HEK293T (cell line): Measurements from ENCODE around the gene FAM50A.
A peak's percentile ranks its signal among the peaks of the same experiment; 100 is the strongest.

ENCODE experiments used
- CTCF ChIA-PET: fragments of 350-600 bp; formaldehyde crosslinking; extraction: SDS; loops from one replicate; lab custom pipeline; 2021; ENCODE audit warnings: antibody characterized with exemption, inconsistent platforms; lab: Yijun Ruan, JAX
- POLR2A ChIA-PET: fragments of 350-600 bp; formaldehyde crosslinking; extraction: SDS; loops from one replicate; lab custom pipeline; 2020; ENCODE audit warnings: antibody characterized with exemption, inconsistent platforms; lab: Yijun Ruan, JAX
- DNase-seq: peaks from one replicate; pipeline ENCODE4 v3.0.0; 2012; ENCODE audit warnings: mixed read lengths; ENCODE audit errors: extremely low spot score
- ARNT ChIP-seq: fragments of 450-650 bp; IDR thresholded peaks from 2 replicates; pipeline ENCODE4 v1.6.1; 2017; ENCODE audit warnings: mild to moderate bottlenecking
- BHLHE40 ChIP-seq: fragments of 450-650 bp; IDR thresholded peaks from 2 replicates; pipeline ENCODE4 v1.6.1; 2016; ENCODE audit warnings: mild to moderate bottlenecking, moderate library complexity, borderline replicate concordance
- CTBP1 ChIP-seq: fragments of 450-650 bp; IDR thresholded peaks from 2 replicates; pipeline ENCODE4 v1.6.1; 2016; ENCODE audit warnings: borderline replicate concordance
- ELF4 ChIP-seq: fragments of 450-650 bp; IDR thresholded peaks from 2 replicates; pipeline ENCODE4 v1.6.1; 2017; ENCODE audit warnings: antibody characterized with exemption
- FOXA1 ChIP-seq: fragments of 450-650 bp; IDR thresholded peaks from 2 replicates; pipeline ENCODE4 v1.6.1; 2016; ENCODE audit warnings: mild to moderate bottlenecking
- FOXK2 ChIP-seq: fragments of 450-650 bp; IDR thresholded peaks from 2 replicates; pipeline ENCODE4 v1.6.1; 2016; ENCODE audit warnings: mild to moderate bottlenecking
- FOXM1 ChIP-seq: fragments of 450-650 bp; IDR thresholded peaks from 2 replicates; pipeline ENCODE4 v1.6.1; 2017; ENCODE audit warnings: mild to moderate bottlenecking, borderline replicate concordance
- HDGF ChIP-seq: fragments of 450-650 bp; IDR thresholded peaks from 2 replicates; pipeline ENCODE4 v1.6.1; 2017; ENCODE audit warnings: antibody characterized with exemption, borderline replicate concordance
- L3MBTL2 ChIP-seq: fragments of 450-650 bp; conservative IDR thresholded peaks from 2 replicates; pipeline ENCODE4 v1.6.1; 2016; ENCODE audit warnings: mild to moderate bottlenecking
- LEF1 ChIP-seq: fragments of 450-650 bp; IDR thresholded peaks from 2 replicates; pipeline ENCODE4 v1.6.1; 2017; ENCODE audit warnings: mild to moderate bottlenecking, borderline replicate concordance
- NFRKB ChIP-seq: fragments of 450-650 bp; IDR thresholded peaks from 2 replicates; pipeline ENCODE4 v1.6.1; 2016; ENCODE audit warnings: mild to moderate bottlenecking, moderate library complexity
- PKNOX1 ChIP-seq: fragments of 450-650 bp; IDR thresholded peaks from 2 replicates; pipeline ENCODE4 v1.6.1; 2016
- SP1 ChIP-seq: fragments of 450-650 bp; IDR thresholded peaks from 2 replicates; pipeline ENCODE4 v1.6.1; 2017
- SUZ12 ChIP-seq: fragments of 450-650 bp; IDR thresholded peaks from 2 replicates; pipeline ENCODE4 v1.6.1; 2016; ENCODE audit warnings: mild to moderate bottlenecking
- TARDBP ChIP-seq: fragments of 450-650 bp; IDR thresholded peaks from 2 replicates; pipeline ENCODE4 v1.6.1; 2016
- ZNF384 ChIP-seq: fragments of 450-650 bp; IDR thresholded peaks from 2 replicates; pipeline ENCODE4 v1.6.1; 2016

Gene FAM50A

GRCh38 chrX:154478728-154479622, 35.0 kb downstream of the FAM50A start, which contains the start of gene LAGE3:
TSS of gene LAGE3 (minus strand) at chrX:154479281. CDS start at chrX:154478915, 366 bp downstream.
- DNase-seq: peak; percentile 95
- ChIA-PET POLR2A (interaction anchor here (0.7 to 2.5 kb wide), 9 partner anchors 9 to 81 kb away, joined by 3 to 15 read pairs (median 4); partner anchors contain the start of genes FAM3A, RPL10, SLC10A3 and UBL4A), CTCF (no interaction called here)
- TF ChIP-seq L3MBTL2 (peak; percentile 100), CTBP1 (no peak), PKNOX1 (no peak), FOXK2 (no peak), ZNF384 (no peak), HDGF (no peak; the same call in 1 of the 2 replicates), TARDBP (no peak), SP1 (peak; percentile 96), ARNT (no peak), BHLHE40 (no peak), NFRKB (no peak)

- TF ChIP-seq NFRKB: no peak
- TF ChIP-seq ELF4: no peak
- TF ChIP-seq SP1: no peak
- no peak for DNase-seq
- ChIA-PET CTCF (no interaction called here), POLR2A (interaction anchor here (2.4 kb wide), 1 partner anchor 8 kb away, joined by 15 read pairs; the partner anchor contains the start of gene SLC10A3)
Measured at GRCh38 chrX:154481195-154481594, 37.3 kb downstream of the FAM50A start.

GRCh38 chrX:154481911-154482601, 38.1 kb downstream of the FAM50A start:
- DNase-seq: no peak
- ChIA-PET POLR2A (interaction anchor here (0.7 to 1.4 kb wide), 2 partner anchors 8 to 85 kb away, joined by 3 read pairs; partner anchors contain the start of gene SLC10A3), CTCF (interaction anchor here (0.6 kb wide), 1 partner anchor 50 kb away, joined by 3 read pairs; no protein-coding TSS in a partner anchor)
- TF ChIP-seq HDGF (no peak), FOXM1 (no peak), TARDBP (no peak), SP1 (no peak), NFRKB (no peak), FOXK2 (no peak)

GRCh38 chrX:154482786-154483185, 38.8 kb downstream of the FAM50A start:
- no peak for DNase-seq
- POLR2A ChIA-PET: interaction anchor here (1.4 kb wide), 1 partner anchor 85 kb away, joined by 3 read pairs; no protein-coding TSS in a partner anchor
- TF ChIP-seq BHLHE40 (no peak), ARNT (no peak), FOXM1 (no peak), LEF1 (no peak), CTBP1 (no peak), PKNOX1 (no peak), SP1 (no peak), FOXK2 (no peak), ZNF384 (no peak), SUZ12 (no peak), TARDBP (no peak), ELF4 (no peak), HDGF (no peak), NFRKB (no peak), L3MBTL2 (no peak), FOXA1 (no peak)
- CTCF ChIA-PET: interaction anchor here (0.6 kb wide), 1 partner anchor 76 kb away, joined by 3 read pairs; no protein-coding TSS in a partner anchor

- no peak for TF ChIP-seq HDGF
- TF ChIP-seq ZNF384: no peak
- TF ChIP-seq LEF1: no peak
- TF ChIP-seq FOXM1: no peak
- TF ChIP-seq CTBP1: no peak
- TF ChIP-seq TARDBP: no peak
- no peak for TF ChIP-seq SP1
- no peak for TF ChIP-seq NFRKB
- DNase-seq: no peak
- CTCF ChIA-PET: interaction anchor here (0.6 kb wide), 1 partner anchor 77 kb away, joined by 3 read pairs; no protein-coding TSS in a partner anchor
- POLR2A ChIA-PET: interaction anchor here (0.6 to 1.4 kb wide), 4 partner anchors 38 to 105 kb away, joined by 3 to 4 read pairs (median 3); partner anchors contain the start of gene RPL10
Measured at GRCh38 chrX:154483325-154483724, 39.4 kb downstream of the FAM50A start.

GRCh38 chrX:154484255-154485149, 40.6 kb downstream of the FAM50A start:
- no peak for DNase-seq
- CTCF ChIA-PET: no interaction called here
- POLR2A ChIA-PET: interaction anchor here (1.4 kb wide), 1 partner anchor 87 kb away, joined by 4 read pairs; the partner anchor contains the start of gene RPL10
- TF ChIP-seq FOXM1 (no peak), TARDBP (no peak), SUZ12 (no peak), SP1 (no peak), FOXA1 (no peak), BHLHE40 (no peak), L3MBTL2 (no peak), PKNOX1 (no peak), HDGF (no peak), NFRKB (no peak)
